HG02571 (cell line): ENCODE results near the gene CASP2.
A peak's percentile ranks its signal among the peaks of the same experiment; 100 is the strongest.
"Not testable (repeated sequence)": the region's sequence is repeated elsewhere in the genome, so short reads cannot be mapped to it uniquely, and the experiment has no call there.

Experiments
- ATAC-seq: cut with Tn5 transposase; IDR thresholded peaks from one replicate; pipeline ENCODE4 v1.9.1; 2021; ENCODE audit warnings: mild to moderate bottlenecking, moderate library complexity; ENCODE audit not compliant: unreplicated experiment

Gene CASP2

DNA sequence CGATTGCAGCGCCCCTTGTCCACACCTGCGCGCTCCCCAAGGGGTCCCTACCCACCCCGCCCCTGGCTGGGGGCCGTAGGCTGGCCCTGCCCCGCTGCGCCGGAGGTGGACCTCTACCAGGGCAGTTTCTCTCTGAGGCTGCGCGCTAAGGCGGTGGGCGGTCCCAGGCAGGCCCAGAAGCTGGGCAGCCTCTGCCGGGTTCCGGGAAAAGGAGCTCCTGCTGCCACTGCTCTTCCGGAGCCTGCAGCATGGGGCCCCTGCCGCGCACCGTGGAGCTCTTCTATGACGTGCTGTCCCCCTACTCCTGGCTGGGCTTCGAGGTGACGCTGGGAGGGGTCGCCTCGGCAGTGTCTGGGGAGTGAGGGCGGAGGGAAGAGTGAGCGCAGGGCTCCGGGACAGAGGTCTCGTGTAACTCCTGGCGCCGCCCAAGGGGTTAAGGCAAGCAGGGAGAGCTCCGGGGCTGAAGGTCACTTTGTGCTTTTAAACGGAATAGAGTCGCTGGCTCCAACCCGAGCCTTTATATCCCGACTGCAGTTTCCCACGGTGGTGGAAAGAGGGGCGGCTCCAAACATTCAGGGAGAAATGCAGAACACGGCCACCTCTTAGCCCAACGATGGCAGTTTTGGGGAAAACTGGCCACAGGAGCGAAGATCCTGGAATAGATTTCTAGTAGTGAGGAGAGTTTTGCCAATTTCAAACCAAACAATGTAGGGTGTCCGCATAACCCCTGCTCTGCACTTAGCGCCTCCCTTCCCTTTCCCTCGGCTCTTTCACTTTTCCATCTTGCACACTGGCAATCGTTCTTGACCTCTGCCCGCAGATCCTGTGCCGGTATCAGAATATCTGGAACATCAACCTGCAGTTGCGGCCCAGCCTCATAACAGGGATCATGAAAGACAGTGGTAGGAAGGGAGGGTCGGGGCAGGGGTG lies 24.6 kb upstream of the CASP2 start, which contains the start of gene GSTK1:
Gene GSTK1 (plus strand): TSS at position 176 of the 930 bp plus-strand sequence. CDS start 73 bp downstream, at position 249.
- ATAC-seq, result peak; percentile 98

DNA sequence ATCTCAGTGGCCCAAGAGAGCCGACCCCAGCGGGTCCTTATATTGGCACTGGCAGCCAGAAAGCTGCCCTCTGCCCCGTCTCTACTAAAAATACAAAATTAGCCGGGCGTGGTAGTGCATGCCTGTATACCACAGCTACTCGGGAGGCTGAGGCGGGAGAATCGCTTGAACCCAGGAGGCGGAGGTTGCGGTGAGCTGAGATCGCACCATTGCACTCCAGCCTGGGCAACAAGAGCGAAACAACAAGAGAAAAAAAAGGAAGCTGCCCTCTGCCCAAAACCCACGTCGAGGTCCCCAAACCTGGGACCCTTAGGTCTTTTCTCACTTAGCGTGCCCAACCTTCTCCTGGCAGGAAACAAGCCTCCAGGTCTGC lies 24.0 kb upstream of the CASP2 start:
- ATAC-seq, result not testable (repeated sequence)

DNA sequence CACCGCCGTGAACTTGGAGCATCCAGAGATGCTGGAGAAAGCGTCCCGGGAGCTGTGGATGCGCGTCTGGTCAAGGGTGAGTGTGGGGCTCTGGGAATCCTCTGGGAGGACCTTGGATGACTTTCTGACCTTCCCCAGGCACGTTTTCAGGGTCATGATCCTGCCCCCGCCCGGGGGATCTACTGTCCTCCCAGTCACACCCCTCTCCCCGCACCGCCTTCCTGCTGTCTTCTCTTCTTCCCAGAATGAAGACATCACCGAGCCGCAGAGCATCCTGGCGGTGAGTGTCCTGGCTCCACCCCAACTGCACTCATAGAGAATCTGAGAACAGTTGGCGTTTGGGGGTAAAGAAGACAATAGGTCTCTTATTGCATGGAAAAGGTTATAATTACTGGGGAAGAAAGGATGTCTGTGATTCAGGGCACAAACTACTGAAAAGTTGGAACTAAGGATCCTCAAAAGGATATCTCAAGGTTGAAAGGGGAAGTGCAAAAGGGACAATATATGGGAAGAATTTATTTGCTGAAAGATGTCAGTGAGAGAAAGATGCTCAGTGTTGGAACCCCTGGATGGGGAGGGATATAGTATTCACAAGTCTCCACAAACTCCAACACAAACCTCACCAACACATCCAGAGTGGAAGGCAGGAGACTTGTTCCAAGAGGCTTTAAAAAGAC lies 23.0 kb upstream of the CASP2 start:
- no peak for ATAC-seq

DNA sequence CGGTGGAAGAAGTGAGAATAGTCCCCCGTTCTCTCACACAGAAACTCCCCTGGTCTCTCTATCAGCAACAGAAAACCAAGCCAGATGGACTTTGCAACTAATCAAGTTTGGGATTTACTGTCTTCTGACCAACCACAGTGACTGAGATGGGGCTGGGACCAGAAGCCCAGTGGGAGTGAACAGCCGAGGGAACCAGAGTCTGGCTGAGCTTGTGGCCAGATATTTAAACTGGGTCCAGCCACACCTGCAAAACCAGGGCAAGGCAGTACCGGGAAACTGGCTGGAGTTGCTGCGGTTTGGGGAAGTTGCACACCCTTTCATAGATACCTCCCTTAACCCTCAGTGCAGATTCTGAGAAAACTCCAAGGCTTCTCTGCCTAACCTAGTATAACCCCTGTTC lies 18.9 kb upstream of the CASP2 start:
- ATAC-seq, result no peak

DNA sequence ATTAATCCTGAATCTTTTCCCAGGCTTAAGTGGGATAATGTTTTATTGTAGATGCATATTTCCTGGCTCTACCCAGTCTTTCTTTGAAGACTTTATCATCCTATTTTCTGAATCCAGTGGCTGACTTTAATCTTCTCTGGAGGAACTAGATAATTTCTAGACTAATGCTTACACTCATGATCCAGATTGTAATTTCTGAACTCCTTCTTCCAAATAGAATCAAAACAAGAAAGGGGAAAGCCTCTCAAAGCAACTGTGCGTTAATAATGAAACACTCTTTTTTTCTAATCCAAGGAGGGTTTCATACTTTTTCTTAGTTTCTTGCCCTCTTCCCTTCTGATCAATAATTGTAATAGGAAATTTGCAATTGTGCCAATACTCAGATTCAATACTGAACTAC lies 16.9 kb upstream of the CASP2 start:
- ATAC-seq, result no peak

DNA sequence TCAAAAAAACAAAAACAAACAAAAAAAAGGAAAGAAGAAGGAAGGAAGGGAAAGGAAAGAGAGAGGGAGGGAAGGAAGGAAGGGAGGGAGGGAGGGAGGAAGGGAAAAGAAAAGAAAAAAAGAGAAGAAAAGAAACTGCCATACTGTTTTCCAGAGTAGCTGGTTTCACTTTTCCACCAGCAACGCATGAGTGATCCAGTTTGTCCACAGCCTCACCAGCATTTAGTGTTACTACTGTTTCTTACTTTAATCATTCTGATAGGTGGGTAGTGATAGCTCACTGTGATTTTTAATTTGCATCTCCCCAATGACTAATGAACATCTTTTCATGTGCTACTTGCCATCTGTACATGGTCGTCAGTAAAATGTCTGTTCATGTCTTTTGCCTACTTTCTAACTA lies 15.3 kb upstream of the CASP2 start:
- no peak for ATAC-seq

DNA sequence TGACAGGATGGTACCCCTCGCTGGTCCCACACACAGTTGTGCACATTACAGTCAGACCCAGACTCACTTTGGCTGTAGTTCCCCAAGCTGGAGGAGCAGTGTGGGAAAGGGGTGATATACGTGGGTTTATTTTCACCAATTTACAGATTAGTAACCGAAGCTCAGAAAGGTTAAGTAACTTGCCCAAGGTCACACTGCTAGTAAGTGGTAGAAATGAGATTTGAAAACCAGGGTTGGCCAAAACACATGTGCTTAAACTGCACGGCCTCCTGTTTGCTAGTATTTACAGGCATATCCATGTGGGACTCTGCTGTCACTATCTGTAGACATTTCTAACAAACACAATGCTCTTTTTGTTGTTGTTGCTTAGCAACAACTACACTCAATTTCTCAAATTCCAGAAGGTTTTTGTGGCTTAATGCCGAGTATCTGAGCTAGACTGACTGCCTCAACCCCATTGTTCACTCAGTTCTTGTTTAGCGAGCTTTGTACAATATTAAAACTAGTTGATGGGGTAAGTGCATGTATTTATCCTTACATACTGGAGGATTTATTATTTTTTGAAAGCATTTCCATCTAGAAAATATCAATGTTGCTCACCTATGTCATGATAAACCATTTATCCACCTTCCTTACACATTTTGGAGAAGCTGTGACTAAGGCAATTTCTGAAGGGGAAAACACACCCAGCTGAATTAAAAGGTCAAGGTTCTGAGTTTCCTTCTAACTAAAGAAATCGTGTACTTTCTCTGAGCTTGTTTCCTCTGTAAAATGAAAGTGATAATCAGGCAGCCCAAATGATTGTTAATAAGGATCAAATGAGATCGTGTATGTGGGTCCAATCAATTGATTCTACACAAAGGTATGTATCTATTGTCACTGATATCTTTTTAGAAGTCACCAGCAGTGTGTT lies 8.7 kb upstream of the CASP2 start:
- no peak for ATAC-seq

DNA sequence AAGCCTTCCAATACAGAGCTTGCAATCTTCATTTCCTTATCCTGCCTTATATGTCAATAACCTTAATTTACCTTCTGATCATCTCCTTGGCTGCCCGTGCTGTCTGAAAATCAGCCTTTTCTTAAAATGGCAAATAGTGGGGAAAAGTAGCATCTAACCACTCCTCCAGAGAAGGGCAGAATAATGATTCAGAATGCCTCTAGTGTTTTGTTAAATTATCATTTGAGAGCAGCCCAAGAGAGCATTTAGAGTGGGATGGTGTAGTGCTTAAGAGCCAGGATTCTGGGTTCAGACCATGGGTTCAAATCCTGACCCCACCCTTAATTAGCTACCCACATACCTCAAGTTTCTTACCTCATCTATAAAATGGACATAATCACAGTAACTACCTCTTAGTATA lies 8.0 kb upstream of the CASP2 start:
- no peak for ATAC-seq

DNA sequence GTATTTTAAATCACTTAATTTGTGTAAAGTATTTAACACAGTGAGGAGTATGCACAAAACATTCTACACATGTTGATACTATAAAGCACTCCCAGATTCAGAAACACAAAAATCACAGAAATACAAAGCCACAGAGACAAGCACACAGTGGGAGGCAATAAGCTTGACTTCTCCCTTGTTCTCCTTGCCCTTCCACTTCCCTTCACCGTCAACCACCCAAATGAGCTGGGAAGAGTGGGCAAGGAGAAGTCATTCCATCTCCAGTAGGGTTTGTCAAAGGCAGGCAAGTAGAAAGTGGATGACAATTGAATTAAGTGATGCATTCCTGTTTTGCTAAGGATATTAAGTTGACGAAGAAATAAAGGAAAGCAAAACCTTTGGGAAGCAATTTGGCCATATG lies 7.6 kb upstream of the CASP2 start:
- no peak for ATAC-seq

DNA sequence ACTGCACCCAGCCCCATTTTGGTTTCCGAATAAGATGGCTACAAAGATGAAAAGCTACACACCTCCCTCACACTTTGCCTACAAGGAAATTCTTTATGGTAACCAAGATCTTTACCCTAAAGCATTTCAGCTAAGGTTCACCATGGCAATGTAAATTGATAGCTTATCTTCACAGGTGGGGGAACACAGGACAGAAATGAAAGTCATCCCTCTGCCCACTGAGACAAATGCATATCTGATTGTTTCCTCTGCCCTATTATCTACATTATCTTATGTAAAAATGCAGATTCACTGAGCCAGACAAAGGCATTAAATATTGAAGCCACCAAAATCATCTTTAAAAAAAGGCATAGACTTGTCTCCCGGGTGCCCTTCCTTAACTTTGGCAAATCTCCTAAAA lies 6.6 kb upstream of the CASP2 start:
- no peak for ATAC-seq

DNA sequence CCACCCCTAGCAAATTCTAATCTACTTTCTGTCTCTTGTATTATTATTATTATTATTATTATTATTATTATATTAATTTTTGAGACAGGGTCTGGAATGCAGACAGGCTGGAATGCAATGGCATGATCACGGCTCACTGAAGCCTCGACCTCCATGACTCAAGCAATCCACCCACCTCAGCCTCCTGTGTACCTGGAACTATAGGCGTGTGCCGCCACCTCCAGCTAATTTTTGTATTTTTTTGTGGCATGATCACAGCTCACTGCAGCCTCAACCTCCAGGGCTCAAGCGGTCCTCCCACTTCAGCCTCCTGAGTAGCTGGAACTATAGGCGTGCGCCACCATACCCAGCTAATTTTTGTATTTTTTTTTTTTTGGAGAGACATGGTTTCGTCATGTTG lies 6.0 kb upstream of the CASP2 start:
- ATAC-seq, result no peak

DNA sequence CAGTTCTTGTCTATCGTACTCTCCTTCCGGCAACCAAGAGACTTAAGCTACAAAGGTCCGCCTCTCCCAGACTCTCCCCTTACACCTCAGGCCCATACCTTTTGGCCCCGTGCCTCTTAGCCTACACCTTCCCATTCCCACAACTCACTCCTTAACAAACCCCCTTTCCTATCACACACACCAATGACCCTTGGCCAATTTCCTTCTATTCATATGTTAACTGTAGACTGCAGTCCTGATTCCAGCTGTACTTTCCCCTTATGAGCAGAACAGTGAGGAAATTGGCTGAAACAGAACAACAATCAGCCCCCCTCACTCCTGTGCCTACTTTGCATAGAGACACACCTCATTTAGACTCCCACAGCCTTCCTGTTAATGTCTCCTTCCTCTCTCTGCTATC lies 4.8 kb upstream of the CASP2 start:
- ATAC-seq, result no peak

DNA sequence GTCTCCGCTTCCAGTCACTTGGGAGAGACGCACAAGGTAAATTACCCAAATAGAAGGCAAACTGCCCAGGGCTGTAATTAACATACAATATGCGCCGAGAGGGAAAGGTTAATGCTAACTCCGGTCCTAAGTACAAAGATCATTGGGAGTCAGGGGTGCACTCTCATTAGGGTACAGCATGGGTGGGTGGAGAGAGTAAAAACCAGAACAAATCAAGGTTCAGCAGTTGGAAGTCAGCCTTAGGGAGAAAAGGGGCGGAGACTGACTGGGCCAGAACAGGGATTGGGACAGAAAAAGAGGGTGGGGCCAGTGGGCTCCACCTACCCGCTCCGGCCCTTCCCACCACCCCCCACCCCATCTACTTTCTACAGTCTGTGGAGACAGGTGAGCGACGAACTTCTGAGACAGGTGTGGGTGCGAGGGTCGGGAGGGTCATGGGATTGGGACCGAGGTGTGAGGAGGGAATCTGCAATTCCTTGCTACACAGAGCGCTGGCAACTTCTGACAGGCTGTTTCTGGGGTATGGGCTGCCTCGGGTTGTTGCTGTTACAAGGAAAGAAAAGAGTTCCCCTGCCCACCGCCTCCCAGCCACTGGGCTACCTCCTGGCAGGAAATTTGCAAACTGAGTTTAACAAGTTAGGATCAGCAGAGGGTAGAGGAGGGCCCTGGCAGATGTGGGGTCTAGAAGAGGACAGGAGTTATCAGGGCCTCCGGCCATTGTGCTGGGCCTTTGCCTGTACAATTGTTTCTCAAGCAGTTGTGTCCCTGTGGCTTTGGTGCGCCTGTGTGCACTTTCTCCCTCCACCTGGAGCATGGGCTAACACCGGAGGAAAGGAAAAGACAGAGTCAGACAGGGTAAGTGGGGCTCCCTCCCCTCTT lies 3.3 kb upstream of the CASP2 start, which contains the start of gene TMEM139:
Gene TMEM139 (plus strand): TSS at position 368 of the 879 bp plus-strand sequence. CDS start 1,000 bp downstream, outside the sequence.
- ATAC-seq, result no peak

DNA sequence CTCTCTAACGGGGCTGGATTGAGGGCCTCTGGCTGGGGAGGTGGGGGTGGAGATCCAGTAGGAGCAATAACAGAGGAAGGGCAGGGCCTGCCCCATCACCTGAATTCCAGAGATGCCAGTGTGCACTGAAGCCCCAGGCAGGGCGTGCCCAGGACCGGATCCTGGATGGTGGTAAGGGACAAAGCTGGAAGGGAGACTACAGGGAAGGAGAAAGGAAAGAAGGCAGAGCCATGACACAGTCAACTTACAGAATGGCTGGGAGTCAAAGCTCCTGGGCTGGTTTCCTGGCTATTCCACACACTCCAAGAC lies 2.7 kb upstream of the CASP2 start:
- no peak for ATAC-seq

DNA sequence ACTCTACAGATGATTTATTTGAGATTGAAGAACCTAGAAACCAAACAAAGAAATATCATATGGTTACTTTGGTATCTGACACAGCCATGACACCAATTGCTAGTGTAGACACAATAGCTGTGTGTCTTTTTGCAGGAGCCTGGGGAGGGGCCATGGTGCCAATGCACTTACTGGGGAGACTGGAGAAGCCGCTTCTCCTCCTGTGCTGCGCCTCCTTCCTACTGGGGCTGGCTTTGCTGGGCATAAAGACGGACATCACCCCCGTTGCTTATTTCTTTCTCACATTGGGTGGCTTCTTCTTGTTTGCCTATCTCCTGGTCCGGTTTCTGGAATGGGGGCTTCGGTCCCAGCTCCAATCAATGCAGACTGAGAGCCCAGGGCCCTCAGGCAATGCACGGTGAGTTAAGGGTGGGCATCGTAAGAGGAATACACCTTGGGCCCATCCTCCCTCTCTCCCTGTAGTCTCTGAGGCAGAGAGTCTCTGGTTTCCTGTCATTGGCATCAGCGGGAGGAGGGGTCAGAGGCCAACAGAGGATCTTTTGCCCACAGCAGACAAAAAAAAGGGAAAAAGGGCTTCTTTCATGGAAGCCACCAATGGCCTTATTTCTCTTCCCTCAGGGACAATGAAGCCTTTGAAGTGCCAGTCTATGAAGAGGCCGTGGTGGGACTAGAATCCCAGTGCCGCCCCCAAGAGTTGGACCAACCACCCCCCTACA lies 2.2 kb upstream of the CASP2 start:
- ATAC-seq, result no peak

DNA sequence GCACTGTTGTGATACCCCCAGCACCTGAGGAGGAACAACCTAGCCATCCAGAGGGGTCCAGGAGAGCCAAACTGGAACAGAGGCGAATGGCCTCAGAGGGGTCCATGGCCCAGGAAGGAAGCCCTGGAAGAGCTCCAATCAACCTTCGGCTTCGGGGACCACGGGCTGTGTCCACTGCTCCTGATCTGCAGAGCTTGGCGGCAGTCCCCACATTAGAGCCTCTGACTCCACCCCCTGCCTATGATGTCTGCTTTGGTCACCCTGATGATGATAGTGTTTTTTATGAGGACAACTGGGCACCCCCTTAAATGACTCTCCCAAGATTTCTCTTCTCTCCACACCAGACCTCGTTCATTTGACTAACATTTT lies 1.6 kb upstream of the CASP2 start:
- no peak for ATAC-seq

DNA sequence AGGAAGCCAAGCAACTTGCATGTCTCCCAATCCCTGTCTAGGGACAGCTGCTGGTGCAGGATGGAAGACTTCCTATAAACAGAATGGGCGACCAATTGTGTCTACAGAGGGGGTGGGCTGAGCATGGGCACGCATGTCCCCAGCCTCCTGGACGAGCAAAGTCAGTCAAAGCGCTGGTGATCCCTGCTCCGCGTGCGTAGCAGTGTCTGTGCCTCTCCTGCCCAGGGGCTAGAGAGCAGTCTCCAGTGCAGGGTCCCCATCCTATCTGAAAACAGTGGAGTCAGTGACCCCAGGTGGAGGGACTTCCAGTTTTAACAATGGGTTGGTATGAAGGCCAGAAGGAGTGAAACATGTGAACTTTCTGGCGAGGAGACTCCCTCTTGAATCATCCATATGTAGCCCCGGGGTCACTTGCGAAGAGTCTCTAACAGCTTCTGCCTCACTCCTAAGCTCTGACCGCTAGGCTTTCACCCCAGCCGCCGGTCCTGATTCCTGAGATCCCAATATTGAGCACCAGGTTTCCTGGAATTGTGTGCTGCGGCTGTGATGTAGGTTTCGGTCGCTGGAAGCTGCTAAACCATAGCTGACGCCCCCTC lies 714 bp upstream of the CASP2 start:
- no peak for ATAC-seq

DNA sequence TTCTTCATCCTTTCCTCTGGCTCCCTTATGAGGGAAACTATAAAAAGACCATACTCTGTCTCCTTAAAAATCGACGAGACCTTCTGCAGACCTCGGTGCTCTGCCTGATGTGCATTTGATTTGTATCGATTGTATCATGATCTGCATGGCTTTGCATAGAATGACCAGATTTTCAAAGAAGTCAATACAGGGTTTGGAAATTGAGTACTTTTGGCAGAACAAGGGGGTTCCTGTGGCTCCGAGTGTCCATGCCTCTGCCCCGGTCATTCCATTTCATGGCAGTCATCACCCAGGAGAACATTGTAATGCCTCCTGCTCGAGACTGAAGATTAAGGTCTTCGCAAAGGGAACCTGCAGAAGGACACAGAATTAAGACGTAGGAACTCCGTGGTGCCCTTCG lies 685 bp downstream of the CASP2 start:
- no peak for ATAC-seq

DNA sequence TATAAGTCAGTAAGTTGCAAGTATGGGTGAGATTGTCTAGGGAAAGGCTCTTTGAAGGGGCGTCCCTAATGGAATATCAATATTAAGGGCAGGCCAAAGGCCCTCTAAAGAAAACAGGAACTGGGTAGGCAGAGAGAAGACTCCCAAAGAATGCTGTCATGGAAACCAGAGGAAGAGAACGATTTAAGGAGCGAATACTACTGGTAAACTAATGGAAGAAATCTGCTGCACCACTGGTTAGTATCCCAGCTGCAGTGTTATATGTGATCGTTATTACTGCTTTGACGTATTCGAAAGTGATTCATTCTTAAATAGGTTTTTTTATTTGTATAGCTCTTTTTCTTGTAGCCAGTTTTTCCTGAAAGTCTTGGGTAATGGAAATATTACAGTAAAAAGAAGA lies 1.3 kb downstream of the CASP2 start:
- no peak for ATAC-seq
